Esophagus muscularis mucosa (tissue), 4 donors: Measurements from ENCODE around the gene MGAT1. TPM values are rescaled to one million over a fixed set of nuclear protein-coding genes. Genes with fewer than 3 reads are reported as not detected.
"Not testable (repeated sequence)": the region's sequence is repeated elsewhere in the genome, so short reads cannot be mapped to it uniquely, and the experiment has no call there.

ENCODE experiments used
- DNase-seq: peaks from one replicate; pipeline ENCODE4 v3.0.0-alpha.2; 2017; ENCODE audit errors: extremely low spot score
- H3K27ac ChIP-seq, 4 donors: fragments of 200-600 bp; sonication (generic); replicated peaks in 1 of 4; 1 replicate in 3 of 4; 2 replicates in 1 of 4; pipeline ENCODE4 v1.5.1; 2016 to 2019; ENCODE audit warnings: mild to moderate bottlenecking in 1 of 4
- H3K27me3 ChIP-seq, 4 donors: fragments of 200-600 bp; sonication (generic); one replicate each; pipeline versions ENCODE4 v1.5.1 to v1.6.0; 2016 to 2019
- H3K36me3 ChIP-seq, 4 donors: fragments of 200-600 bp; sonication (generic); one replicate each; pipeline ENCODE4 v1.5.1; 2016 to 2019
- H3K4me1 ChIP-seq, 4 donors: fragments of 200-600 bp; sonication (generic); one replicate each; pipeline ENCODE4 v1.5.1; 2016 to 2019
- H3K4me3 ChIP-seq, 4 donors: fragments of 200-600 bp; sonication (generic); 1 replicate in 2 of 4; 2 replicates in 2 of 4; pipeline ENCODE4 v1.5.1; 2016 to 2019; ENCODE audit warnings: mild to moderate bottlenecking in 4 of 4, moderate library complexity in 1 of 4
- H3K9me3 ChIP-seq, 4 donors: fragments of 200-600 bp; sonication (generic); 1 replicate in 3 of 4; 2 replicates in 1 of 4; pipeline ENCODE4 v1.5.1; 2016 to 2019
- CTCF ChIP-seq, 3 experiments: fragments of 200-600 bp in 2 of 3; fragments of 450-650 bp in 1 of 3; sonication (generic) in 2 of 3; IDR thresholded peaks; one replicate each; pipeline ENCODE4 v1.5.1; 2017 to 2019; ENCODE audit warnings: antibody characterized with exemption in 3 of 3, mild to moderate bottlenecking in 2 of 3, moderate library complexity in 1 of 3
- EP300 ChIP-seq: sonication (generic); formaldehyde crosslinking; IDR thresholded peaks from one replicate; pipeline ENCODE4 v1.6.1; 2017; ENCODE audit warnings: antibody characterized with exemption
- POLR2A ChIP-seq: fragments of 450-650 bp; IDR thresholded peaks from one replicate; pipeline ENCODE4 v1.6.1; 2017; ENCODE audit warnings: antibody characterized with exemption, moderate library complexity, mild to moderate bottlenecking, low read depth
- POLR2AphosphoS5 ChIP-seq, 2 donors: sonication (generic); formaldehyde crosslinking; IDR thresholded peaks; one replicate each; pipeline ENCODE4 v1.6.1; 2017; ENCODE audit warnings: antibody characterized with exemption in 2 of 2
- WGBS: methylation state at CpG from one replicate; pipeline ENCODE4 v1.1.5; 2018; 5-methylcytosine and 5-hydroxymethylcytosine counted together
- intact Hi-C: fragments of 100-400 bp; cut with DNase I; formaldehyde crosslinking; loops from one replicate; pipeline ENCODE4 v1.15.1; 2023
- total RNA-seq, 4 donors: library from RNA; depleted of rRNA; stranded (reverse); fragments of >200 nt; gene quantifications; one replicate each; pipeline versions ENCODE4 v1.1.0 to v1.2.1, GENCODE V29; 2016

The MGAT1 gene
- total RNA-seq, 4 donors from 2014 or later: 132 to 205 (median 190) TPM

DNA sequence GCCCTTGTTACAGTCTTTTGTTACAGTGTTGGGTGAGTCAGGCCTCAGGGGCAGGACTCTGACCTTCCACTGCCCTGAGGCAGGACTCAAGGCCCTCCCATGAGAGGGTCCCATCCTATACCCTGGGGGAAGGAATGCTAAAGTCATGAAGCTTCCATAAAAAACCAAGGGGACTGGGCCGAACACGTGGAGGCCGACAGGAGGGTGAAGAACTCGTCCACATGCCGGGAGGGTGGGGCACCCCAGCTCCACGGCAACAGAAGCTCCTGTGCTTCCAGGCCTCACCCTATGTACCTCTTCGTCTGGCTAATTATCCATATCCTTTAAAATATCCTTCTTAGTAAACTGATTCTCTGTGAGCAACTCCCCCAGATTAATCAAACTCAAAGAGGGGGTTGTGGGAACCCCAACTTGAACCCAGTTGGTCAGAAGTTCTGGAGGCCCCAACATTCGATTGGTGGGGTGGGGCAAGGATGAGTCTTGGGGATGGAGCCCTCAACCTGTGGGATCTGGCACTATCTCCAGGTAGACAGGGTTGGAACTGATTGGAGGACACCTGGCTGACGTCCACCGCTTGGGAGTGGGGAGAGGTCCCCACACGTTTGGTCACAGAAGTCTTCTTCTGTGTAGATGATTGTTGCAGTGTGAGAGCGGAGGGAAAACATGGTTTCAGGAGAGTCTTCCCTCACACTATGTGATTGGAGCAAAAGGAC is 19.1 kb downstream of the MGAT1 start:
- H3K27ac ChIP-seq: peak overlapping the region in 1 of 4 donors; percentile 24
- H3K4me3 ChIP-seq: no peak overlapping the region
- no peak for TF ChIP-seq EP300
- no peak for TF ChIP-seq POLR2AphosphoS5 (IDR thresholded peaks at IDR 0.05)
- TF ChIP-seq CTCF (IDR thresholded peaks at IDR 0.05): no peak
- TF ChIP-seq POLR2A: no peak
- H3K36me3 ChIP-seq: peaks cover 0 to 10% (median 9%) of the 10 kb centered on the region in 4 donors
- 81% methylated on average over 12 of the region's 12 CpGs for WGBS
- DNase-seq: peak; percentile 66
- H3K9me3 ChIP-seq: no peaks in the 10 kb centered on the region
- peaks cover 41 to 46% (median 44%) of the 10 kb centered on the region in 4 donors for H3K4me1 ChIP-seq
- H3K27me3 ChIP-seq: no peaks in the 10 kb centered on the region
- intact Hi-C loops: loop anchor here (2.0 to 10.0 kb wide), 2 partner anchors 77 to 371 kb away; partner anchors contain the start of gene ZFP62

- TF ChIP-seq POLR2AphosphoS5 (IDR thresholded peaks at IDR 0.05) (no peak), EP300 (no peak), CTCF (IDR thresholded peaks at IDR 0.05) (no peak), POLR2A (no peak)
- no peaks in the 10 kb centered on the region for H3K27me3 ChIP-seq
- WGBS: 91% methylated on average over 2 of the region's 2 CpGs
These were observed 19.9 kb downstream of the MGAT1 start for GRCh38 chr5:180782748-180783147.

GRCh38 chr5:180781900-180782326 is 20.7 kb downstream of the MGAT1 start:
- not testable (repeated sequence) for H3K9me3 ChIP-seq, H3K27me3 ChIP-seq, H3K36me3 ChIP-seq, H3K27ac ChIP-seq, H3K4me3 ChIP-seq
- peak; percentile 68 for DNase-seq
- peaks cover 28 to 30% (median 28%) of the 10 kb centered on the region in 4 donors for H3K4me1 ChIP-seq
- intact Hi-C loops: loop anchor here (2.0 to 10.0 kb wide), 2 partner anchors 79 to 373 kb away; partner anchors contain the start of gene ZFP62
- 85% methylated on average over 14 of the region's 14 CpGs for WGBS

More at GRCh38 chr5:180782748-180783147, 19.9 kb downstream of the MGAT1 start:
- Histone ChIP-seq H3K4me3 (no peak overlapping the region), H3K36me3 (peaks cover 0 to 6% (median 3%) of the 10 kb centered on the region in 4 donors), H3K9me3 (no peaks in the 10 kb centered on the region), H3K4me1 (peaks cover 36 to 39% (median 37%) of the 10 kb centered on the region in 4 donors), H3K27ac (no peak overlapping the region)
- peak; percentile 47 for DNase-seq
- intact Hi-C loops: loop anchor here (2.0 to 10.0 kb wide), 2 partner anchors 78 to 372 kb away; partner anchors contain the start of gene ZFP62

DNA sequence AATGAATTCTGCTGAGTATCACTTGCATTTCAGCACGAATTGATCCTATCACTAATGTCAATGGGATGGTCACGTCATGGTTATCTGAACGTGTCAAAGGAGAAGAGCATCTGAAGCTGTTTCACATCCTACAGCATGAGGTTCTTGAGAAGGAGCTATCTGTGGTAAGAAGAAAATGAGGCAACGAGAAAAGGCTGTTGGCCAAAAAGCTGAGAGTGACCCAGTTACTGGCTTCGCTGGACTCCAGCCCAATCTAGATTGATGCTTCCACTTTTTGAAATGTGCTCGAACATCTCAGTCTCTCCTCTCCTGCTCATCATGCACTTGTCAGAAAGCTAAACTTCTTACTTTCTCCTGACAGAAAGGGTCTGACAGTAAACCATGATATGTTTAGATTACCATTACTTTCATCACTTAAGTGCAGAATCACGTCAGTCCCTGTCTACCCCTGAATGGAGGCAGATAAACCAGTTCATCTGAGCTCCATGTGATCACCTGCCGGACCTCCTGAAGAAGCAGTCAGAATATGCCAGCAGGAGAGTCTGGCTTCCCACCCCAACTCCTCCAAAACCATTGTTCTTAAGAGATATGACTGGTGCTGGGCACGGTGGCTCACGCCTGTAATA is 22.5 kb downstream of the MGAT1 start:
- no peaks in the 10 kb centered on the region for H3K9me3 ChIP-seq
- peaks cover 0 to 3% (median 0%) of the 10 kb centered on the region in 4 donors for H3K36me3 ChIP-seq
- no peak overlapping the region for H3K4me3 ChIP-seq
- intact Hi-C loops: loop anchor here (10.0 kb wide), 1 partner anchor 375 kb away; no protein-coding TSS in a partner anchor
- H3K27me3 ChIP-seq: no peaks in the 10 kb centered on the region
- no peak overlapping the region for H3K27ac ChIP-seq
- peaks cover 10 to 12% (median 10%) of the 10 kb centered on the region in 4 donors for H3K4me1 ChIP-seq
- 77% methylated on average over 8 of the region's 10 CpGs for WGBS
- peak; percentile 72 for DNase-seq
- no peak for TF ChIP-seq CTCF (IDR thresholded peaks at IDR 0.05)
- TF ChIP-seq POLR2AphosphoS5 (IDR thresholded peaks at IDR 0.05): no peak
- TF ChIP-seq EP300: no peak
- no peak for TF ChIP-seq POLR2A

GRCh38 chr5:180777475-180777874 is 25.1 kb downstream of the MGAT1 start:
- Histone ChIP-seq H3K27ac (no peak overlapping the region), H3K4me1 (no peaks in the 10 kb centered on the region), H3K9me3 (peaks cover 0 to 1% (median under 1%) of the 10 kb centered on the region in 4 donors), H3K27me3 (no peaks in the 10 kb centered on the region), H3K4me3 (no peak overlapping the region), H3K36me3 (peaks cover 0 to 3% (median 0%) of the 10 kb centered on the region in 4 donors)
- WGBS: 100% methylated on average over 1 of the region's 1 CpG
- TF ChIP-seq POLR2AphosphoS5 (IDR thresholded peaks at IDR 0.05): no peak
- no peak for TF ChIP-seq POLR2A
- TF ChIP-seq CTCF (IDR thresholded peaks at IDR 0.05): no peak
- no peak for TF ChIP-seq EP300
- intact Hi-C loops: no loop called here
- DNase-seq: peak; percentile 68
